Measurements from ENCODE around the gene LIX1L.

The LIX1L gene

GRCh38 chr1:145960468-145961108 lies 2.8 kb upstream of the LIX1L start:
- peak overlapping the region; percentile 73; the same call in 1 of the 2 replicates for H3K27ac ChIP-seq
- TF ChIP-seq CTCF (conservative IDR thresholded peaks at IDR 0.05) = peak; percentile 24; the same call in 1 of the 2 replicates

- no peak for TF ChIP-seq CTCF (conservative IDR thresholded peaks at IDR 0.05)
- peak overlapping the region; percentile 73; the same call in 1 of the 2 replicates for H3K27ac ChIP-seq
Observed at GRCh38 chr1:145959957-145960467, 2.2 kb upstream of the LIX1L start.

GRCh38 chr1:145959333-145959732 lies 1.5 kb upstream of the LIX1L start:
- TF ChIP-seq CTCF (conservative IDR thresholded peaks at IDR 0.05) = no peak
- H3K27ac ChIP-seq = no peak overlapping the region

- TF ChIP-seq CTCF (conservative IDR thresholded peaks at IDR 0.05) = no peak
- H3K27ac ChIP-seq = no peak overlapping the region; the same call in 1 of the 2 replicates
Observed at GRCh38 chr1:145958734-145959133, 917 bp upstream of the LIX1L start.

- peak overlapping the region; percentile 80 for H3K27ac ChIP-seq
- TF ChIP-seq CTCF (conservative IDR thresholded peaks at IDR 0.05) = no peak
Observed at GRCh38 chr1:145956781-145957442, 905 bp downstream of the LIX1L start.

- TF ChIP-seq CTCF (conservative IDR thresholded peaks at IDR 0.05) = no peak
- H3K27ac ChIP-seq = peak overlapping the region; percentile 80
Observed at GRCh38 chr1:145956361-145956760, 1.5 kb downstream of the LIX1L start.

GRCh38 chr1:145955436-145955835 lies 2.4 kb downstream of the LIX1L start:
- TF ChIP-seq CTCF (conservative IDR thresholded peaks at IDR 0.05) = no peak
- peak overlapping the region; percentile 50; the same call in 1 of the 2 replicates for H3K27ac ChIP-seq

Data from VCaP (cell line).